K562 (cell line): Measurements from ENCODE around the gene RASSF3. TPM values are rescaled to one million over a fixed set of nuclear protein-coding genes. Genes with fewer than 3 reads are reported as not detected.

Experiments used
- BHLHE40 ChIP-seq: IDR thresholded peaks from 2 replicates; pipeline ENCODE4 v1.6.1; 2011; ENCODE audit warnings: low read length, improper control_type of control experiment
- CBX5 ChIP-seq: IDR thresholded peaks from 2 replicates; pipeline ENCODE4 v1.6.1; 2014; ENCODE audit warnings: low read depth, borderline replicate concordance
- CHD2 ChIP-seq: IDR thresholded peaks from 2 replicates; pipeline ENCODE4 v1.6.1; 2011; ENCODE audit warnings: low read depth, low read length
- CTBP1 ChIP-seq: fragments of 450-650 bp; IDR thresholded peaks from 2 replicates; pipeline ENCODE4 v1.6.1; 2016; ENCODE audit warnings: borderline replicate concordance
- FOXJ3 ChIP-seq: sonication (generic); formaldehyde crosslinking; IDR thresholded peaks from 2 replicates; pipeline ENCODE4 v1.4.0; 2020; ENCODE audit warnings: mild to moderate bottlenecking, missing genetic modification reagents
- HNRNPL ChIP-seq: fragments of 200-400 bp; formaldehyde crosslinking; IDR thresholded peaks from 2 replicates; pipeline ENCODE4 v1.6.1; 2017; ENCODE audit warnings: low read depth, mild to moderate bottlenecking, low read length
- MTA3 ChIP-seq: fragments of 450-650 bp; formaldehyde crosslinking; IDR thresholded peaks from 2 replicates; pipeline ENCODE4 v1.6.1; 2017; ENCODE audit warnings: mild to moderate bottlenecking, borderline replicate concordance
- NFIC ChIP-seq: fragments of 450-650 bp; IDR thresholded peaks from 2 replicates; pipeline ENCODE4 v1.6.1; 2017; ENCODE audit warnings: mild to moderate bottlenecking, inconsistent platforms
- PHF8 ChIP-seq: fragments of 200-600 bp; sonication (generic); IDR thresholded peaks from 2 replicates; pipeline ENCODE4 v1.6.1; 2012; ENCODE audit warnings: mixed run types, mild to moderate bottlenecking, inconsistent platforms, low read length, moderate library complexity, borderline replicate concordance
- POLR2G ChIP-seq: fragments of 200-400 bp; formaldehyde crosslinking; IDR thresholded peaks from 2 replicates; pipeline ENCODE4 v1.6.1; 2017; ENCODE audit warnings: low read depth, mild to moderate bottlenecking, antibody characterized with exemption, low read length, moderate library complexity
- POU5F1 ChIP-seq: fragments of 150-350 bp; IDR thresholded peaks from 2 replicates; pipeline ENCODE4 v1.6.1; 2014; ENCODE audit warnings: borderline replicate concordance, low read length, low read depth, mild to moderate bottlenecking; ENCODE audit not compliant: partially characterized antibody
- RFX5 ChIP-seq: IDR thresholded peaks from 2 replicates; pipeline ENCODE4 v1.6.1; 2011; ENCODE audit warnings: low read depth, mild to moderate bottlenecking, improper control_type of control experiment, low read length
- SMARCC2 ChIP-seq: fragments of 450-650 bp; IDR thresholded peaks from 2 replicates; pipeline ENCODE4 v1.6.1; 2017; ENCODE audit warnings: antibody characterized with exemption, moderate library complexity, mild to moderate bottlenecking, low read depth
- TAL1 ChIP-seq: fragments of 450-650 bp; IDR thresholded peaks from 2 replicates; pipeline ENCODE4 v1.6.1; 2016; ENCODE audit warnings: mild to moderate bottlenecking
- ZC3H4 ChIP-seq: sonication (generic); formaldehyde crosslinking; IDR thresholded peaks from 2 replicates; pipeline ENCODE4 v1.9.0; 2021; ENCODE audit warnings: missing genetic modification reagents, borderline replicate concordance
- ZC3H8 ChIP-seq: fragments of 450-650 bp; IDR thresholded peaks from 2 replicates; pipeline ENCODE4 v1.6.1; 2017
- ZNF212 ChIP-seq: fragments of 450-650 bp; formaldehyde crosslinking; IDR thresholded peaks from 2 replicates; pipeline ENCODE4 v1.4.0; 2020; ENCODE audit warnings: mild to moderate bottlenecking
- ZNF24 ChIP-seq: fragments of 450-650 bp; IDR thresholded peaks from 2 replicates; pipeline ENCODE4 v1.6.1; 2016
- ZNF253 ChIP-seq: fragments of 250-450 bp; sonication (Bioruptor Pico); conservative IDR thresholded peaks from 2 replicates; pipeline ENCODE4 v1.6.1; 2021; ENCODE audit warnings: mild to moderate bottlenecking
- ZNF347 ChIP-seq: fragments of 450-650 bp; formaldehyde crosslinking; IDR thresholded peaks from 2 replicates; pipeline ENCODE4 v1.4.0; 2020; ENCODE audit warnings: low read depth, mild to moderate bottlenecking, moderate library complexity
- polyA plus RNA-seq, 8 experiments: library from polyadenylated mRNA; depleted of rRNA in 4 of 8; stranded (reverse) in 5 of 8; unstranded in 3 of 8; fragments of >200 nt; fragmentation: Nextera tagmentation in 2 of 8; fragmentation: Illumina TruSeq in 1 of 8; extraction: Ambion mirVana in 2 of 8; extraction: Trizol in 1 of 8; gene quantifications; 2 replicates each; pipeline versions ENCODE4 v1.2.1 to v1.2.3, GENCODE V29; 2011 to 2014; ENCODE audit warnings: inconsistent platforms in 1 of 8, missing spikeins in 1 of 8
- total RNA-seq, 7 experiments: library from RNA; depleted of rRNA in 6 of 7; stranded (reverse); fragments of >200 nt in 6 of 7; fragmentation: Illumina TruSeq in 2 of 7; extraction: Trizol in 2 of 7; gene quantifications; 2 replicates each; pipeline versions ENCODE4 v1.2.1 to v1.2.3, GENCODE V29; 2011 to 2021; ENCODE audit warnings: low replicate concordance in 1 of 7
- TF ChIP-seq, protein P1 (sequence below): fragments of 150-350 bp; IDR thresholded peaks from 2 replicates; pipeline ENCODE4 v1.6.1; 2014; ENCODE audit warnings: low read depth, mild to moderate bottlenecking, low read length, borderline replicate concordance
- TF ChIP-seq, protein P2 (sequence below): fragments of 450-650 bp; formaldehyde crosslinking; IDR thresholded peaks from 2 replicates; pipeline ENCODE4 v1.4.0; 2022; ENCODE audit warnings: missing genetic modification characterization
- TF ChIP-seq, protein P3 (sequence below): IDR thresholded peaks from 2 replicates; pipeline ENCODE4 v1.6.1; 2012; ENCODE audit warnings: low read depth, low read length, improper control_type of control experiment, borderline replicate concordance

The RASSF3 gene
- total and polyA plus RNA-seq, 9 of the 15 experiments (the other 6 are each of a cell fraction or from before 2014, with no cell fraction given) = 3.7 to 39.2 (median 20.2) TPM

DNA sequence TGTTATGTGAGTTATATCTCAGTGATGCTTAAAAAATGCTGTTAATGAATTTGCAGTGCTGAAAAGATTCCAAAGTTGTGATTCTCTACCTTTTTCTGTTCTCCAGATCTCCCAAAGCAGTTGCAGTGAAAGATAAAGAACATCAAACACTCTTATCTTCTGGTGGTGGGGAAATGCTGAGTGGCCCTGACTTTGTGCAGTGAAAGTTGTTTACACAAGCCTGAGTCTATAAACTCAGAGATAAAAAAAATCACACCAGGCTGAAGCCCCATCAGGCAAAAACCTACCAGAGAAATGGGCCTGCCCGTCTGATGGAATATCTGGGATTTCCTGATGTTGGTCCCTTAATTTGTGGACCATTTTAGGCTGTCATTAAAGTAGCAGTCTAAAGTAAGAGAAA is 46.1 kb downstream of the RASSF3 start (continued):
- TF ChIP-seq, protein P1, sequence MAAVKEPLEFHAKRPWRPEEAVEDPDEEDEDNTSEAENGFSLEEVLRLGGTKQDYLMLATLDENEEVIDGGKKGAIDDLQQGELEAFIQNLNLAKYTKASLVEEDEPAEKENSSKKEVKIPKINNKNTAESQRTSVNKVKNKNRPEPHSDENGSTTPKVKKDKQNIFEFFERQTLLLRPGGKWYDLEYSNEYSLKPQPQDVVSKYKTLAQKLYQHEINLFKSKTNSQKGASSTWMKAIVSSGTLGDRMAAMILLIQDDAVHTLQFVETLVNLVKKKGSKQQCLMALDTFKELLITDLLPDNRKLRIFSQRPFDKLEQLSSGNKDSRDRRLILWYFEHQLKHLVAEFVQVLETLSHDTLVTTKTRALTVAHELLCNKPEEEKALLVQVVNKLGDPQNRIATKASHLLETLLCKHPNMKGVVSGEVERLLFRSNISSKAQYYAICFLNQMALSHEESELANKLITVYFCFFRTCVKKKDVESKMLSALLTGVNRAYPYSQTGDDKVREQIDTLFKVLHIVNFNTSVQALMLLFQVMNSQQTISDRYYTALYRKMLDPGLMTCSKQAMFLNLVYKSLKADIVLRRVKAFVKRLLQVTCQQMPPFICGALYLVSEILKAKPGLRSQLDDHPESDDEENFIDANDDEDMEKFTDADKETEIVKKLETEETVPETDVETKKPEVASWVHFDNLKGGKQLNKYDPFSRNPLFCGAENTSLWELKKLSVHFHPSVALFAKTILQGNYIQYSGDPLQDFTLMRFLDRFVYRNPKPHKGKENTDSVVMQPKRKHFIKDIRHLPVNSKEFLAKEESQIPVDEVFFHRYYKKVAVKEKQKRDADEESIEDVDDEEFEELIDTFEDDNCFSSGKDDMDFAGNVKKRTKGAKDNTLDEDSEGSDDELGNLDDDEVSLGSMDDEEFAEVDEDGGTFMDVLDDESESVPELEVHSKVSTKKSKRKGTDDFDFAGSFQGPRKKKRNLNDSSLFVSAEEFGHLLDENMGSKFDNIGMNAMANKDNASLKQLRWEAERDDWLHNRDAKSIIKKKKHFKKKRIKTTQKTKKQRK = no peak
- TF ChIP-seq ZC3H8 (no peak), HNRNPL (no peak), ZNF347 (CRISPR knock-in tag) (no peak), NFIC (peak; percentile 14; the same call in 1 of the 2 replicates), CHD2 (no peak), ZNF212 (no peak), TAL1 (peak; percentile 76), ZNF253 (CRISPR knock-in tag) (no peak), BHLHE40 (no peak), ZC3H4 (CRISPR knock-in tag) (no peak), FOXJ3 (CRISPR knock-in tag) (no peak), POLR2G (no peak), SMARCC2 (peak; percentile 82), CBX5 (no peak), PHF8 (no peak), CTBP1 (peak; percentile 53; the same call in 1 of the 2 replicates), RFX5 (no peak), POU5F1 (no peak), ZNF24 (no peak), MTA3 (no peak)
- TF ChIP-seq, protein P2, sequence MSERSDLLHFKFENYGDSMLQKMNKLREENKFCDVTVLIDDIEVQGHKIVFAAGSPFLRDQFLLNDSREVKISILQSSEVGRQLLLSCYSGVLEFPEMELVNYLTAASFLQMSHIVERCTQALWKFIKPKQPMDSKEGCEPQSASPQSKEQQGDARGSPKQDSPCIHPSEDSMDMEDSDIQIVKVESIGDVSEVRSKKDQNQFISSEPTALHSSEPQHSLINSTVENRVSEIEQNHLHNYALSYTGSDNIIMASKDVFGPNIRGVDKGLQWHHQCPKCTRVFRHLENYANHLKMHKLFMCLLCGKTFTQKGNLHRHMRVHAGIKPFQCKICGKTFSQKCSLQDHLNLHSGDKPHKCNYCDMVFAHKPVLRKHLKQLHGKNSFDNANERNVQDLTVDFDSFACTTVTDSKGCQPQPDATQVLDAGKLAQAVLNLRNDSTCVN (CRISPR knock-in tag) = no peak
- TF ChIP-seq, protein P3, sequence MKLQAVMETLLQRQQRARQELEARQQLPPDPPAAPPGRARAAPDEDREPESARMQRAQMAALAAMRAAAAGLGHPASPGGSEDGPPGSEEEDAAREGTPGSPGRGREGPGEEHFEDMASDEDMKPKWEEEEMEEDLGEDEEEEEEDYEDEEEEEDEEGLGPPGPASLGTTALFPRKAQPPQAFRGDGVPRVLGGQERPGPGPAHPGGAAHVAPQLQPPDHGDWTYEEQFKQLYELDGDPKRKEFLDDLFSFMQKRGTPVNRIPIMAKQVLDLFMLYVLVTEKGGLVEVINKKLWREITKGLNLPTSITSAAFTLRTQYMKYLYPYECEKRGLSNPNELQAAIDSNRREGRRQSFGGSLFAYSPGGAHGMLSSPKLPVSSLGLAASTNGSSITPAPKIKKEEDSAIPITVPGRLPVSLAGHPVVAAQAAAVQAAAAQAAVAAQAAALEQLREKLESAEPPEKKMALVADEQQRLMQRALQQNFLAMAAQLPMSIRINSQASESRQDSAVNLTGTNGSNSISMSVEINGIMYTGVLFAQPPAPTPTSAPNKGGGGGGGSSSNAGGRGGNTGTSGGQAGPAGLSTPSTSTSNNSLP = peak; percentile 46; the same call in 1 of the 2 replicates
